ENCODE data around the gene LENG8. TPM values are rescaled to one million over a fixed set of nuclear protein-coding genes. Genes with fewer than 3 reads are reported as not detected.
A peak's percentile ranks its signal among the peaks of the same experiment; 100 is the strongest.

LENG8 gene
- total and polyA plus RNA-seq, 2 of the 8 experiments (the other 6 are each of a cell fraction or from before 2014, with no cell fraction given) = 62.2 to 108 TPM

- peaks cover 7 to 37% of the 10 kb centered on the region in 2 experiments for H4K20me1 ChIP-seq (replicated peaks in 1 of 2; ENCODE audit: control insufficient read depth in 1 of 2, insufficient read depth in 2 of 2, low read length in 2 of 2)
- H3K79me2 ChIP-seq (ENCODE audit: control insufficient read depth in 1 of 2, insufficient read depth in 2 of 2, low read length in 2 of 2) = peaks cover 0 to 4% of the 10 kb centered on the region in 2 experiments; a peak in 1 of 4 replicates
- FAIRE-seq = no peak
Observed at GRCh38 chr19:54460230-54461005, 11.4 kb downstream of the LENG8 start.

More at GRCh38 chr19:54460230-54461005, 11.4 kb downstream of the LENG8 start:
- no peak overlapping the region for H3K4ac ChIP-seq (replicated peaks; ENCODE audit: insufficient read length, low read depth, low read length)
- H3K4me3 ChIP-seq (ENCODE audit: extremely low read depth in 1 of 4, insufficient read depth in 2 of 4, low read depth in 3 of 4, low read length in 4 of 4) = no peak overlapping the region
- H3K18ac ChIP-seq (ENCODE audit: extremely low read depth, low read length) = no peak overlapping the region
- H3K27ac ChIP-seq (ENCODE audit: low read depth, low read length) = no peak overlapping the region
- H2BK12ac ChIP-seq (ENCODE audit: low read depth, low read length) = no peak overlapping the region
- TF ChIP-seq RBBP5 (IDR thresholded peaks at IDR 0.05; ENCODE audit: borderline replicate concordance, low read depth, low read length) (no peak), CHD2 (IDR thresholded peaks at IDR 0.05; ENCODE audit: low read length) (no peak), JUN (IDR thresholded peaks at IDR 0.05; ENCODE audit: low read depth, low read length) (no peak), POLR2A (IDR thresholded peaks at IDR 0.05; ENCODE audit: control extremely low read depth in 1 of 2, low read depth in 2 of 2, low read length in 2 of 2) (peak in 1 of 2 experiments; percentile 29; a peak in 1 of 3 replicates), TCF12 (IDR thresholded peaks at IDR 0.05; ENCODE audit: low read depth, low read length) (no peak), EZH2 (IDR thresholded peaks at IDR 0.05; ENCODE audit: low read depth, low read length, severe bottlenecking) (no peak)
- POLR2A ChIA-PET (ENCODE audit: partially characterized antibody) = interaction anchor here (1.0 to 6.7 kb wide), 7 partner anchors 10 to 45 kb away, joined by 3 to 129 read pairs (median 4); partner anchors contain the start of genes CDC42EP5, LENG8 and TTYH1
- peaks cover 0 to 2% (median 1%) of the 10 kb centered on the region in 4 experiments; a peak in 3 of 7 replicates for H3K27me3 ChIP-seq (replicated peaks in 1 of 4; ENCODE audit: control insufficient read depth in 3 of 4, extremely low read depth in 1 of 4, insufficient read depth in 3 of 4, low read length in 3 of 4)
- H3K36me3 ChIP-seq (ENCODE audit: control insufficient read depth in 2 of 4, insufficient read depth in 4 of 4, low read length in 3 of 4) = peaks cover 21 to 47% (median 38%) of the 10 kb centered on the region in 4 experiments; a peak in 7 of 8 replicates
- DNase-seq (ENCODE audit: low read depth in 1 of 2, low spot score in 2 of 2) = no peak
- H3K4me1 ChIP-seq (replicated peaks in 1 of 4; ENCODE audit: control insufficient read depth in 3 of 4, insufficient read depth in 4 of 4, low read length in 3 of 4) = peaks cover 0 to 8% (median 5%) of the 10 kb centered on the region in 4 experiments; a peak in 5 of 7 replicates
- WGBS, 2 experiments (ENCODE audit: extremely low coverage in 1 of 2, insufficient coverage in 1 of 2, insufficient read length in 1 of 2, insufficient replicate concordance in 2 of 2, low coverage in 1 of 2, low lambda C conversion rate in 2 of 2, missing lambda C conversion rate in 1 of 2) = 92% methylated on average over 21 of the region's 39 CpGs; no CpG with 5 or more reads in 1 of the 2 experiments
- H2BK15ac ChIP-seq (ENCODE audit: low read length) = no peak overlapping the region
- H3K14ac ChIP-seq (ENCODE audit: insufficient read length) = no peak overlapping the region
- H2BK20ac ChIP-seq (ENCODE audit: low read length) = no peak overlapping the region
- no peak overlapping the region; the same call in 1 of the 2 replicates for H2BK5ac ChIP-seq (ENCODE audit: low read depth, low read length)
- H3K4me2 ChIP-seq (ENCODE audit: insufficient read depth in 1 of 2, low read depth in 2 of 2, low read length in 2 of 2) = no peak overlapping the region
- H2AFZ ChIP-seq (ENCODE audit: low read length) = no peak overlapping the region
- no peak overlapping the region for H4K5ac ChIP-seq (ENCODE audit: insufficient read length, low read depth, low read length)
- CTCF ChIA-PET (ENCODE audit: partially characterized antibody) = interaction anchor here (0.9 kb wide), 1 partner anchor 62 kb away, joined by 3 read pairs; no protein-coding TSS in a partner anchor
- no peak overlapping the region for H4K8ac ChIP-seq (ENCODE audit: extremely low read depth, insufficient read depth, low read length)
- H3K23ac ChIP-seq (ENCODE audit: insufficient read length) = no peak overlapping the region
- peaks cover 8% of the 10 kb centered on the region; the same call in 1 of the 2 replicates for H3K23me2 ChIP-seq (ENCODE audit: low read depth, low read length)
- H3K9ac ChIP-seq (replicated peaks in 1 of 4; ENCODE audit: extremely low read depth in 1 of 4, low read depth in 3 of 4, low read length in 3 of 4) = no peak overlapping the region; a peak in 1 of 7 replicates
- no peak overlapping the region for H4K91ac ChIP-seq (replicated peaks; ENCODE audit: insufficient read length, low read length)
- peaks cover 15% of the 10 kb centered on the region for H3K79me1 ChIP-seq (ENCODE audit: low read depth, low read length)
- H2BK120ac ChIP-seq (replicated peaks; ENCODE audit: low read depth, low read length) = no peak overlapping the region
- H2AK5ac ChIP-seq (ENCODE audit: low read depth, low read length) = no peak overlapping the region
- no peaks in the 10 kb centered on the region for H3K9me3 ChIP-seq (ENCODE audit: insufficient read depth in 2 of 2, low read depth in 1 of 2, low read length in 1 of 2)
- H3K56ac ChIP-seq (replicated peaks; ENCODE audit: insufficient read length, low read depth, low read length) = no peak overlapping the region

All from H1 (cell line).